CD14-positive monocyte (primary cell): ENCODE measurements around the gene MCL1. TPM values are rescaled to one million over a fixed set of nuclear protein-coding genes. Genes with fewer than 3 reads are reported as not detected.

ENCODE experiments used
- DNase-seq, 3 donors: peaks; one replicate each; pipeline ENCODE4 v3.0.0-alpha.2; 2011 to 2022
- H2AFZ ChIP-seq: 2 replicates; pipeline ENCODE4 v1.6.0; 2012; ENCODE audit warnings: mild to moderate bottlenecking, low read depth, low read length, inconsistent platforms; ENCODE audit not compliant: insufficient read depth, poor library complexity, severe bottlenecking
- H3K27ac ChIP-seq, 2 donors: 1 replicate in 1 of 2; 2 replicates in 1 of 2; pipeline ENCODE4 v1.5.1; 2012 to 2013; ENCODE audit warnings: low read length in 2 of 2, control low read depth in 1 of 2, inconsistent platforms in 1 of 2, low read depth in 1 of 2, mild to moderate bottlenecking in 1 of 2
- H3K27me3 ChIP-seq, 2 donors: one replicate each; pipeline versions ENCODE4 v1.6.0 to v1.6.1; 2011 to 2013; ENCODE audit warnings: low read length in 2 of 2; ENCODE audit not compliant: control insufficient read depth in 2 of 2, insufficient read depth in 2 of 2
- H3K36me3 ChIP-seq, 2 donors: replicated peaks in 1 of 2; 1 replicate in 1 of 2; 2 replicates in 1 of 2; pipeline versions ENCODE4 v1.5.1 to v1.6.1; 2012 to 2013; ENCODE audit warnings: low read length in 2 of 2, control low read depth in 1 of 2, inconsistent platforms in 1 of 2, mild to moderate bottlenecking in 1 of 2; ENCODE audit not compliant: insufficient read depth in 2 of 2, control insufficient read depth in 1 of 2
- H3K4me1 ChIP-seq, 2 donors: 1 replicate in 1 of 2; 2 replicates in 1 of 2; pipeline versions ENCODE4 v1.5.1 to v1.6.1; 2012 to 2013; ENCODE audit warnings: low read length in 2 of 2, control low read depth in 1 of 2, inconsistent platforms in 1 of 2, mild to moderate bottlenecking in 1 of 2, moderate library complexity in 1 of 2; ENCODE audit not compliant: insufficient read depth in 2 of 2, control insufficient read depth in 1 of 2
- H3K4me2 ChIP-seq: replicated peaks from 2 replicates; pipeline ENCODE3; 2012; ENCODE audit warnings: low read length, moderate library complexity, mild to moderate bottlenecking; ENCODE audit not compliant: poor library complexity, severe bottlenecking; ENCODE audit errors: extremely low read depth
- H3K4me3 ChIP-seq, 3 experiments: fragments of 200-600 bp in 1 of 3; sonication (generic) in 1 of 3; replicated peaks in 1 of 3; 1 replicate in 2 of 3; 2 replicates in 1 of 3; pipeline ENCODE4 v1.5.1; 2011 to 2013; ENCODE audit warnings: low read length in 3 of 3, mild to moderate bottlenecking in 3 of 3, control low read depth in 2 of 3, low read depth in 2 of 3, inconsistent platforms in 1 of 3, moderate library complexity in 1 of 3
- H3K79me2 ChIP-seq: 2 replicates; pipeline ENCODE4 v1.6.0; 2012; ENCODE audit warnings: mild to moderate bottlenecking, control low read depth, inconsistent platforms, low read length, moderate library complexity; ENCODE audit not compliant: insufficient read depth
- H3K9ac ChIP-seq: 2 replicates; pipeline ENCODE4 v1.6.0; 2017; ENCODE audit warnings: low read length, mild to moderate bottlenecking; ENCODE audit not compliant: insufficient read depth, poor library complexity, severe bottlenecking
- H3K9me3 ChIP-seq, 2 donors: replicated peaks in 1 of 2; 1 replicate in 1 of 2; 2 replicates in 1 of 2; pipeline versions ENCODE4 v1.5.1 to v1.6.1; 2012 to 2013; ENCODE audit warnings: low read length in 2 of 2, control low read depth in 1 of 2; ENCODE audit not compliant: control insufficient read depth in 1 of 2, insufficient read depth in 1 of 2
- H4K20me1 ChIP-seq: 2 replicates; pipeline ENCODE4 v1.6.0; 2012; ENCODE audit warnings: mild to moderate bottlenecking, low read length, control low read depth, moderate library complexity; ENCODE audit not compliant: insufficient read depth
- H3K27ac Mint-ChIP-seq, 7 donors: one replicate each; pipeline ENCODE4 v1.8.0; 2020; ENCODE audit warnings: mild to moderate bottlenecking in 7 of 7, mixed read lengths in 7 of 7, moderate library complexity in 6 of 7, inconsistent platforms in 2 of 7
- H3K27me3 Mint-ChIP-seq, 3 donors: one replicate each; pipeline ENCODE4 v1.8.0; 2021 to 2022; ENCODE audit warnings: low read depth in 3 of 3, mild to moderate bottlenecking in 3 of 3, mixed read lengths in 3 of 3, moderate library complexity in 3 of 3, inconsistent platforms in 1 of 3
- H3K36me3 Mint-ChIP-seq, 2 donors: one replicate each; pipeline ENCODE4 v1.8.0; 2020; ENCODE audit warnings: mixed read lengths in 2 of 2, inconsistent platforms in 1 of 2, mild to moderate bottlenecking in 1 of 2
- H3K4me1 Mint-ChIP-seq: one replicate; pipeline ENCODE4 v1.8.0; 2020; ENCODE audit warnings: mild to moderate bottlenecking, mixed read lengths
- H3K4me3 Mint-ChIP-seq, 2 donors: one replicate each; pipeline ENCODE4 v1.8.0; 2020; ENCODE audit warnings: mild to moderate bottlenecking in 2 of 2, mixed read lengths in 2 of 2, moderate library complexity in 1 of 2
- H3K9me3 Mint-ChIP-seq, 7 donors: one replicate each; pipeline ENCODE4 v1.8.0; 2020 to 2022; ENCODE audit warnings: mixed read lengths in 7 of 7, mild to moderate bottlenecking in 6 of 7, moderate library complexity in 6 of 7, inconsistent platforms in 2 of 7
- CTCF ChIP-seq: fragments of 200-600 bp; IDR thresholded peaks from one replicate; pipeline ENCODE4 v1.8.0; 2022; ENCODE audit warnings: antibody characterized with exemption, mild to moderate bottlenecking
- WGBS: methylation state at CpG from one replicate; pipeline ENCODE4 v1.1.5; 2013; ENCODE audit warnings: missing lambda C conversion rate; ENCODE audit not compliant: insufficient coverage; 5-methylcytosine and 5-hydroxymethylcytosine counted together
- intact Hi-C, 2 donors: fragments of 100-400 bp; cut with micrococcal nuclease; formaldehyde crosslinking; loops; one replicate each; pipeline versions ENCODE4 v1.15.0 to v1.15.1; 2023
- polyA plus RNA-seq, 3 donors: library from polyadenylated mRNA; depleted of rRNA in 1 of 3; unstranded in 2 of 3; stranded (reverse) in 1 of 3; fragments of 300-500 nt in 2 of 3; fragments of >200 nt in 1 of 3; fragmentation: Illumina TruSeq in 2 of 3; gene quantifications; 1 replicate in 2 of 3; 2 replicates in 1 of 3; pipeline ENCODE4 v1.2.3, GENCODE V29; 2012 to 2021

Gene MCL1
- polyA plus RNA-seq, 3 donors: 287 to 2,076 (median 301) TPM

DNA sequence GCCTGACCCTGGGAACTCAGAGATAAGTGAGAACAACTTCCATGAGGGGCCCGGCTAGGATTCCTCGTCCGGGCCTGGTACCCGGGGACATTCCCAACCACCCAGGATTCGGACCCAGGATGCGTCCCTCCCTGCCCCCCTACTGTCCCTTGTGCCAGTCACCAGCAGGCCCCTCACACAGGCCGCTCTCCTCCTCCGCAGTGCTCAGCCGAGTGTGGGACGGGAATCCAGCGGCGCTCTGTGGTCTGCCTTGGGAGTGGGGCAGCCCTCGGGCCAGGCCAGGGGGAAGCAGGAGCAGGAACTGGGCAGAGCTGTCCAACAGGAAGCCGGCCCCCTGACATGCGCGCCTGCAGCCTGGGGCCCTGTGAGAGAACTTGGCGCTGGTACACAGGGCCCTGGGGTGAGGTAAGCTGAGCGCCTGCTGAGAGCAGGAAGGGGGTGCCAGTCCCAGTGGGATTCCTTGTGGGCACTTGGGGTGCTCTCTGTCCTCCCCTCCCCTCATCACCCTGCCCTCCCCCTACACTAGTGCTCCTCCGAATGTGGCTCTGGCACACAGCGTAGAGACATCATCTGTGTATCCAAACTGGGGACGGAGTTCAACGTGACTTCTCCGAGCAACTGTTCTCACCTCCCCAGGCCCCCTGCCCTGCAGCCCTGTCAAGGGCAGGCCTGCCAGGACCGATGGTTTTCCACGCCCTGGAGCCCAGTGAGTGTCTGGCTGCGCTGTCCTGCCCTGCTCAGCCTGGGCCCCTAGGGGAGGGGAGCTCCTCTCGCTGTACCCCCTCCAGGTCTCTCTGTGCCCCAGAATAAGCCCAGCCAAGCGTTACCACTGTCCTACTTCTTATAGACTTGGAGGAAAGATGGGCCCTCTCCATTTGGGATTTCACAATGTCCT is 20.4 kb downstream of the MCL1 start:
- peaks cover 0 to 2% (median 0%) of the 10 kb centered on the region in 3 donors for H3K27me3 Mint-ChIP-seq
- Histone ChIP-seq H3K36me3 (peaks cover 44 to 62% of the 10 kb centered on the region in 2 donors), H3K9me3 (no peaks in the 10 kb centered on the region), H3K27ac (no peak overlapping the region), H3K4me1 (peaks cover 62 to 64% of the 10 kb centered on the region in 2 donors), H4K20me1 (peaks cover 89% of the 10 kb centered on the region), H3K79me2 (peaks cover 64% of the 10 kb centered on the region), H2AFZ (no peak overlapping the region), H3K9ac (no peak overlapping the region), H3K4me3 (peak overlapping the region in 1 of 3 experiments; percentile 0), H3K4me2 (peak overlapping the region; percentile 98), H3K27me3 (no peaks in the 10 kb centered on the region)
- no peak for TF ChIP-seq CTCF
- 83% methylated on average over 12 of the region's 28 CpGs for WGBS
- H3K27ac Mint-ChIP-seq: peak overlapping the region in 3 of 7 donors; percentile 25 to 50 (median 38)
- peaks cover 62 to 76% of the 10 kb centered on the region in 2 donors for H3K36me3 Mint-ChIP-seq
- intact Hi-C loops: loop anchor here in 1 of 2 donors (10.0 kb wide), 2 partner anchors 74 to 294 kb away; partner anchors contain the start of genes APH1A and TARS2
- peaks cover 0 to 3% (median 0%) of the 10 kb centered on the region in 7 donors for H3K9me3 Mint-ChIP-seq
- peaks cover 58% of the 10 kb centered on the region for H3K4me1 Mint-ChIP-seq
- H3K4me3 Mint-ChIP-seq: peak overlapping the region in 1 of 2 donors; percentile 21
- peak in 2 of 3 donors; percentile 21 to 30 for DNase-seq

DNA sequence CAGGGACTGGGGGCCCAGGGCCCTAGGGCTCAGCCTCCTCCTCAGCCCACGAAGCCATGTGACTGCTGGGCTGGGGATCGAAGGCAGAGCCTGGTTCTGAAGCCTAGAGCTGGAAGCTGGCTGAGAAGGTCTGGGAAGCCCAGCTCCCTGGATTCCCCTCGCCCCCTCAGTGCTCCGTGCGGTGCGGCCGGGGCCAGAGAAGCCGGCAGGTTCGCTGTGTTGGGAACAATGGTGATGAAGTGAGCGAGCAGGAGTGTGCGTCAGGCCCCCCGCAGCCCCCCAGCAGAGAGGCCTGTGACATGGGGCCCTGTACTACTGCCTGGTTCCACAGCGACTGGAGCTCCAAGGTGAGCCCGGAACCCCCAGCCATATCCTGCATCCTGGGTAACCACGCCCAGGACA is 21.1 kb downstream of the MCL1 start:
- no peaks in the 10 kb centered on the region for H3K27me3 ChIP-seq
- 87% methylated on average over 11 of the region's 15 CpGs for WGBS
- no peak overlapping the region for H3K27ac ChIP-seq
- H3K4me3 ChIP-seq: no peak overlapping the region
- H3K4me1 ChIP-seq: peaks cover 62 to 64% of the 10 kb centered on the region in 2 donors
- intact Hi-C loops: loop anchor here in 1 of 2 donors (10.0 kb wide), 2 partner anchors 74 to 294 kb away; partner anchors contain the start of genes APH1A and TARS2
- Mint-ChIP-seq H3K27ac (peak overlapping the region in 1 of 7 donors; percentile 60), H3K9me3 (peaks cover 0 to 3% (median 0%) of the 10 kb centered on the region in 7 donors), H3K4me1 (peaks cover 56% of the 10 kb centered on the region), H3K36me3 (peaks cover 57 to 72% of the 10 kb centered on the region in 2 donors), H3K4me3 (no peak overlapping the region), H3K27me3 (peaks cover 0 to 2% (median 0%) of the 10 kb centered on the region in 3 donors)
- DNase-seq: peak in 1 of 3 donors; percentile 17
- H3K36me3 ChIP-seq: peaks cover 44 to 66% of the 10 kb centered on the region in 2 donors
- peaks cover 82% of the 10 kb centered on the region for H4K20me1 ChIP-seq
- peaks cover 64% of the 10 kb centered on the region for H3K79me2 ChIP-seq
- H2AFZ ChIP-seq: no peak overlapping the region
- no peak overlapping the region for H3K4me2 ChIP-seq
- TF ChIP-seq CTCF: no peak
- no peak overlapping the region for H3K9ac ChIP-seq
- H3K9me3 ChIP-seq: no peaks in the 10 kb centered on the region
